ENCODE results near the gene GNG7.
"Not testable (repeated sequence)": the region's sequence is repeated elsewhere in the genome, so short reads cannot be mapped to it uniquely, and the experiment has no call there.

GNG7 gene

GRCh38 chr19:2569596-2570465, 132.7 kb downstream of the GNG7 start:
- H3K79me2 ChIP-seq (ENCODE audit: control insufficient read depth, insufficient read depth, low read length, unreplicated experiment), result no peaks in the 10 kb centered on the region
- H3K27ac ChIP-seq (ENCODE audit: low read depth, low read length), result no peak overlapping the region
- no peaks in the 10 kb centered on the region for H3K27me3 ChIP-seq (ENCODE audit: insufficient read depth, low read length)
- no peak overlapping the region for H2AFZ ChIP-seq (ENCODE audit: low read length, unreplicated experiment)
- H3K4me3 ChIP-seq (ENCODE audit: low read depth, low read length), result no peak overlapping the region
- H3K36me3 ChIP-seq (ENCODE audit: insufficient read depth, low read length), result no peaks in the 10 kb centered on the region
- H3K4me1 ChIP-seq (ENCODE audit: control insufficient read depth, insufficient read depth, low read length, unreplicated experiment), result no peaks in the 10 kb centered on the region

- Histone ChIP-seq H3K27ac (ENCODE audit: low read depth, low read length) (no peak overlapping the region), H3K27me3 (ENCODE audit: insufficient read depth, low read length) (no peaks in the 10 kb centered on the region), H3K4me1 (ENCODE audit: control insufficient read depth, insufficient read depth, low read length, unreplicated experiment) (no peaks in the 10 kb centered on the region), H3K79me2 (ENCODE audit: control insufficient read depth, insufficient read depth, low read length, unreplicated experiment) (no peaks in the 10 kb centered on the region), H2AFZ (ENCODE audit: low read length, unreplicated experiment) (no peak overlapping the region), H3K4me3 (ENCODE audit: low read depth, low read length) (no peak overlapping the region), H3K36me3 (ENCODE audit: insufficient read depth, low read length) (no peaks in the 10 kb centered on the region)
Observed at GRCh38 chr19:2567996-2568395, 134.5 kb downstream of the GNG7 start.

GRCh38 chr19:2567580-2567979, 134.9 kb downstream of the GNG7 start:
- Histone ChIP-seq H3K4me3 (ENCODE audit: low read depth, low read length) (no peak overlapping the region), H3K4me1 (ENCODE audit: control insufficient read depth, insufficient read depth, low read length, unreplicated experiment) (no peaks in the 10 kb centered on the region), H3K36me3 (ENCODE audit: insufficient read depth, low read length) (no peaks in the 10 kb centered on the region), H2AFZ (ENCODE audit: low read length, unreplicated experiment) (no peak overlapping the region), H3K27ac (ENCODE audit: low read depth, low read length) (no peak overlapping the region), H3K79me2 (ENCODE audit: control insufficient read depth, insufficient read depth, low read length, unreplicated experiment) (no peaks in the 10 kb centered on the region), H3K27me3 (ENCODE audit: insufficient read depth, low read length) (no peaks in the 10 kb centered on the region)

- not testable (repeated sequence) for H3K36me3 ChIP-seq (ENCODE audit: insufficient read depth, low read length); H3K79me2 ChIP-seq (ENCODE audit: control insufficient read depth, insufficient read depth, low read length, unreplicated experiment); H3K27me3 ChIP-seq (ENCODE audit: insufficient read depth, low read length); H3K4me3 ChIP-seq (ENCODE audit: low read depth, low read length); H3K27ac ChIP-seq (ENCODE audit: low read depth, low read length); H2AFZ ChIP-seq (ENCODE audit: low read length, unreplicated experiment); H3K4me1 ChIP-seq (ENCODE audit: control insufficient read depth, insufficient read depth, low read length, unreplicated experiment)
Observed at GRCh38 chr19:2563546-2563945, 138.9 kb downstream of the GNG7 start.

- Histone ChIP-seq H3K27me3 (ENCODE audit: insufficient read depth, low read length) (no peaks in the 10 kb centered on the region), H3K79me2 (ENCODE audit: control insufficient read depth, insufficient read depth, low read length, unreplicated experiment) (no peaks in the 10 kb centered on the region), H3K4me1 (ENCODE audit: control insufficient read depth, insufficient read depth, low read length, unreplicated experiment) (no peaks in the 10 kb centered on the region), H3K4me3 (ENCODE audit: low read depth, low read length) (no peak overlapping the region), H2AFZ (ENCODE audit: low read length, unreplicated experiment) (no peak overlapping the region), H3K27ac (ENCODE audit: low read depth, low read length) (no peak overlapping the region), H3K36me3 (ENCODE audit: insufficient read depth, low read length) (no peaks in the 10 kb centered on the region)
Observed at GRCh38 chr19:2561895-2562294, 140.6 kb downstream of the GNG7 start.

GRCh38 chr19:2561221-2561620, 141.3 kb downstream of the GNG7 start:
- Histone ChIP-seq H3K27me3 (ENCODE audit: insufficient read depth, low read length) (no peaks in the 10 kb centered on the region), H3K4me3 (ENCODE audit: low read depth, low read length) (no peak overlapping the region), H3K27ac (ENCODE audit: low read depth, low read length) (no peak overlapping the region), H3K79me2 (ENCODE audit: control insufficient read depth, insufficient read depth, low read length, unreplicated experiment) (no peaks in the 10 kb centered on the region), H3K4me1 (ENCODE audit: control insufficient read depth, insufficient read depth, low read length, unreplicated experiment) (no peaks in the 10 kb centered on the region), H3K36me3 (ENCODE audit: insufficient read depth, low read length) (no peaks in the 10 kb centered on the region), H2AFZ (ENCODE audit: low read length, unreplicated experiment) (no peak overlapping the region)

- H3K27ac ChIP-seq (ENCODE audit: low read depth, low read length), result no peak overlapping the region
- H3K4me1 ChIP-seq (ENCODE audit: control insufficient read depth, insufficient read depth, low read length, unreplicated experiment), result no peaks in the 10 kb centered on the region
- H2AFZ ChIP-seq (ENCODE audit: low read length, unreplicated experiment), result no peak overlapping the region
- no peak overlapping the region for H3K4me3 ChIP-seq (ENCODE audit: low read depth, low read length)
- no peaks in the 10 kb centered on the region for H3K36me3 ChIP-seq (ENCODE audit: insufficient read depth, low read length)
- H3K27me3 ChIP-seq (ENCODE audit: insufficient read depth, low read length), result no peaks in the 10 kb centered on the region
- H3K79me2 ChIP-seq (ENCODE audit: control insufficient read depth, insufficient read depth, low read length, unreplicated experiment), result no peaks in the 10 kb centered on the region
Observed at GRCh38 chr19:2560369-2560768, 142.1 kb downstream of the GNG7 start.

- H3K36me3 ChIP-seq (ENCODE audit: insufficient read depth, low read length), result no peaks in the 10 kb centered on the region
- no peaks in the 10 kb centered on the region for H3K79me2 ChIP-seq (ENCODE audit: control insufficient read depth, insufficient read depth, low read length, unreplicated experiment)
- H2AFZ ChIP-seq (ENCODE audit: low read length, unreplicated experiment), result no peak overlapping the region
- no peak overlapping the region for H3K27ac ChIP-seq (ENCODE audit: low read depth, low read length)
- no peaks in the 10 kb centered on the region for H3K4me1 ChIP-seq (ENCODE audit: control insufficient read depth, insufficient read depth, low read length, unreplicated experiment)
- no peaks in the 10 kb centered on the region for H3K27me3 ChIP-seq (ENCODE audit: insufficient read depth, low read length)
- H3K4me3 ChIP-seq (ENCODE audit: low read depth, low read length), result no peak overlapping the region
Observed at GRCh38 chr19:2558543-2558942, 144.0 kb downstream of the GNG7 start.

GRCh38 chr19:2558131-2558530, 144.4 kb downstream of the GNG7 start:
- H3K27ac ChIP-seq (ENCODE audit: low read depth, low read length); H3K79me2 ChIP-seq (ENCODE audit: control insufficient read depth, insufficient read depth, low read length, unreplicated experiment); H3K4me3 ChIP-seq (ENCODE audit: low read depth, low read length); H3K27me3 ChIP-seq (ENCODE audit: insufficient read depth, low read length); H3K36me3 ChIP-seq (ENCODE audit: insufficient read depth, low read length); H3K4me1 ChIP-seq (ENCODE audit: control insufficient read depth, insufficient read depth, low read length, unreplicated experiment); H2AFZ ChIP-seq (ENCODE audit: low read length, unreplicated experiment): not testable (repeated sequence)

- Histone ChIP-seq H2AFZ (ENCODE audit: low read length, unreplicated experiment) (no peak overlapping the region), H3K79me2 (ENCODE audit: control insufficient read depth, insufficient read depth, low read length, unreplicated experiment) (no peaks in the 10 kb centered on the region), H3K36me3 (ENCODE audit: insufficient read depth, low read length) (no peaks in the 10 kb centered on the region), H3K27ac (ENCODE audit: low read depth, low read length) (no peak overlapping the region), H3K27me3 (ENCODE audit: insufficient read depth, low read length) (no peaks in the 10 kb centered on the region), H3K4me1 (ENCODE audit: control insufficient read depth, insufficient read depth, low read length, unreplicated experiment) (no peaks in the 10 kb centered on the region), H3K4me3 (ENCODE audit: low read depth, low read length) (no peak overlapping the region)
Observed at GRCh38 chr19:2557093-2557440, 145.4 kb downstream of the GNG7 start.

GRCh38 chr19:2556221-2557092, 146.0 kb downstream of the GNG7 start:
- Histone ChIP-seq H3K4me3 (ENCODE audit: low read depth, low read length) (no peak overlapping the region), H3K27me3 (ENCODE audit: insufficient read depth, low read length) (no peaks in the 10 kb centered on the region), H2AFZ (ENCODE audit: low read length, unreplicated experiment) (no peak overlapping the region), H3K4me1 (ENCODE audit: control insufficient read depth, insufficient read depth, low read length, unreplicated experiment) (no peaks in the 10 kb centered on the region), H3K79me2 (ENCODE audit: control insufficient read depth, insufficient read depth, low read length, unreplicated experiment) (no peaks in the 10 kb centered on the region), H3K27ac (ENCODE audit: low read depth, low read length) (no peak overlapping the region), H3K36me3 (ENCODE audit: insufficient read depth, low read length) (no peaks in the 10 kb centered on the region)
